ENCODE results near the gene SELENOI. TPM values are rescaled to one million over a fixed set of nuclear protein-coding genes. Genes with fewer than 3 reads are reported as not detected.

The SELENOI gene
- total RNA-seq, 1 donor from 2014 or later, result 51.8 TPM

GRCh38 chr2:26428846-26429245 is 82.9 kb downstream of the SELENOI start:
- Histone ChIP-seq H3K4me3 (no peak overlapping the region), H3K27me3 (no peaks in the 10 kb centered on the region), H3K4me2 (no peak overlapping the region), H3K9me3 (ENCODE audit: low read depth) (no peaks in the 10 kb centered on the region), H3K4me1 (no peaks in the 10 kb centered on the region), H3K27ac (no peak overlapping the region), H2AFZ (replicated peaks) (no peak overlapping the region), H3K36me3 (no peaks in the 10 kb centered on the region), H3F3A (ENCODE audit: low read depth) (no peaks in the 10 kb centered on the region), H3K9ac (no peak overlapping the region), H3K79me2 (ENCODE audit: low read depth) (no peaks in the 10 kb centered on the region), H4K20me1 (ENCODE audit: low read depth) (no peaks in the 10 kb centered on the region)
- peaks cover 5% of the 10 kb centered on the region for H3K36me3 Mint-ChIP-seq
- H3K4me3 Mint-ChIP-seq, result no peak overlapping the region
- H3K27ac Mint-ChIP-seq, result no peak overlapping the region
- TF ChIP-seq CTCF (IDR thresholded peaks at IDR 0.05) (no peak), EZH2 (IDR thresholded peaks at IDR 0.05) (no peak), EZH2phosphoT487 (IDR thresholded peaks at IDR 0.05) (no peak)
- H3K4me1 Mint-ChIP-seq, result peaks cover 13% of the 10 kb centered on the region
- no peaks in the 10 kb centered on the region for H3K9me3 Mint-ChIP-seq
- peaks cover 2% of the 10 kb centered on the region for H3K27me3 Mint-ChIP-seq (ENCODE audit: insufficient read depth, low read depth)
- DNase-seq (ENCODE audit: low spot score), result no peak

- no peaks in the 10 kb centered on the region for H4K20me1 ChIP-seq (ENCODE audit: low read depth)
- no peaks in the 10 kb centered on the region for H3K27me3 ChIP-seq
- no peaks in the 10 kb centered on the region for H3K9me3 ChIP-seq (ENCODE audit: low read depth)
- peaks cover 7% of the 10 kb centered on the region for H3K36me3 Mint-ChIP-seq
- H3K79me2 ChIP-seq (ENCODE audit: low read depth), result no peaks in the 10 kb centered on the region
- no peak overlapping the region for H3K4me2 ChIP-seq
- H3K27ac ChIP-seq, result no peak overlapping the region
- no peaks in the 10 kb centered on the region for H3K4me1 ChIP-seq
- TF ChIP-seq EZH2phosphoT487 (IDR thresholded peaks at IDR 0.05), result no peak
- TF ChIP-seq CTCF (IDR thresholded peaks at IDR 0.05), result no peak
- no peak for TF ChIP-seq EZH2 (IDR thresholded peaks at IDR 0.05)
- H3K9me3 Mint-ChIP-seq, result no peaks in the 10 kb centered on the region
- no peak overlapping the region for H2AFZ ChIP-seq (replicated peaks)
- H3F3A ChIP-seq (ENCODE audit: low read depth), result no peaks in the 10 kb centered on the region
- no peak for DNase-seq (ENCODE audit: low spot score)
- no peak overlapping the region for H3K27ac Mint-ChIP-seq
- H3K4me3 ChIP-seq, result no peak overlapping the region
- peaks cover 10% of the 10 kb centered on the region for H3K4me1 Mint-ChIP-seq
- H3K4me3 Mint-ChIP-seq, result no peak overlapping the region
- H3K27me3 Mint-ChIP-seq (ENCODE audit: insufficient read depth, low read depth), result no peaks in the 10 kb centered on the region
- no peaks in the 10 kb centered on the region for H3K36me3 ChIP-seq
- no peak overlapping the region for H3K9ac ChIP-seq
Measured at GRCh38 chr2:26429779-26430578, 84.0 kb downstream of the SELENOI start.

GRCh38 chr2:26430826-26431225 is 84.9 kb downstream of the SELENOI start:
- Mint-ChIP-seq H3K4me1 (peaks cover 10% of the 10 kb centered on the region), H3K27ac (no peak overlapping the region), H3K27me3 (ENCODE audit: insufficient read depth, low read depth) (peaks cover 3% of the 10 kb centered on the region), H3K9me3 (no peaks in the 10 kb centered on the region), H3K36me3 (peaks cover 7% of the 10 kb centered on the region), H3K4me3 (no peak overlapping the region)
- Histone ChIP-seq H3K79me2 (ENCODE audit: low read depth) (no peaks in the 10 kb centered on the region), H2AFZ (replicated peaks) (no peak overlapping the region), H3K4me1 (no peaks in the 10 kb centered on the region), H3K9ac (no peak overlapping the region), H3K4me2 (no peak overlapping the region), H3K9me3 (ENCODE audit: low read depth) (no peaks in the 10 kb centered on the region), H3K36me3 (no peaks in the 10 kb centered on the region), H4K20me1 (ENCODE audit: low read depth) (no peaks in the 10 kb centered on the region), H3K27me3 (no peaks in the 10 kb centered on the region), H3K4me3 (no peak overlapping the region), H3K27ac (no peak overlapping the region), H3F3A (ENCODE audit: low read depth) (no peaks in the 10 kb centered on the region)
- DNase-seq (ENCODE audit: low spot score), result no peak
- TF ChIP-seq EZH2 (IDR thresholded peaks at IDR 0.05) (no peak), CTCF (IDR thresholded peaks at IDR 0.05) (no peak)
